Hepatocyte (in vitro differentiated cells): ENCODE results near the gene VSIG10L2. TPM values are rescaled to one million over a fixed set of nuclear protein-coding genes. Genes with fewer than 3 reads are reported as not detected.

Experiments
- DNase-seq: peaks from one replicate; pipeline ENCODE4 v3.0.0-alpha.2; 2016; ENCODE audit warnings: low spot score
- H2AFZ ChIP-seq: fragments of 200-600 bp; sonication (generic); 2 replicates; pipeline ENCODE4 v1.6.0; 2016; ENCODE audit warnings: antibody characterized with exemption, mild to moderate bottlenecking
- H3K27ac ChIP-seq: fragments of 200-600 bp; sonication (generic); 2 replicates; pipeline ENCODE4 v1.5.1; 2016; ENCODE audit warnings: mild to moderate bottlenecking
- H3K27me3 ChIP-seq: fragments of 200-600 bp; sonication (generic); 2 replicates; pipeline ENCODE4 v1.6.1; 2016
- H3K36me3 ChIP-seq: fragments of 200-600 bp; sonication (generic); replicated peaks from 2 replicates; pipeline ENCODE4 v1.5.1; 2016; ENCODE audit warnings: low read depth; ENCODE audit not compliant: insufficient read depth
- H3K4me1 ChIP-seq: fragments of 200-600 bp; sonication (generic); 2 replicates; pipeline ENCODE4 v1.5.1; 2016; ENCODE audit warnings: mild to moderate bottlenecking, moderate library complexity; ENCODE audit not compliant: insufficient read depth
- H3K4me2 ChIP-seq: fragments of 200-600 bp; sonication (generic); 2 replicates; pipeline ENCODE4 v1.6.0; 2016
- H3K4me3 ChIP-seq: fragments of 200-600 bp; sonication (generic); 2 replicates; pipeline ENCODE4 v1.5.1; 2016; ENCODE audit warnings: mild to moderate bottlenecking
- H3K79me2 ChIP-seq: fragments of 200-600 bp; sonication (generic); 2 replicates; pipeline ENCODE4 v1.6.0; 2017; ENCODE audit warnings: mild to moderate bottlenecking
- H3K9me2 ChIP-seq: fragments of 200-600 bp; sonication (generic); replicated peaks from 2 replicates; pipeline ENCODE4 v1.6.0; 2017; ENCODE audit warnings: mild to moderate bottlenecking; ENCODE audit not compliant: insufficient read depth
- H3K9me3 ChIP-seq: fragments of 200-600 bp; sonication (generic); 2 replicates; pipeline ENCODE4 v1.5.1; 2016; ENCODE audit warnings: low read depth, mild to moderate bottlenecking
- H4K20me1 ChIP-seq: fragments of 200-600 bp; sonication (generic); 2 replicates; pipeline ENCODE4 v1.6.0; 2016; ENCODE audit warnings: mild to moderate bottlenecking; ENCODE audit not compliant: insufficient read depth, poor library complexity, severe bottlenecking
- CTCF ChIP-seq: fragments of 200-600 bp; sonication (generic); IDR thresholded peaks from 2 replicates; pipeline ENCODE4 v1.5.1; 2016; ENCODE audit warnings: antibody characterized with exemption, mild to moderate bottlenecking; ENCODE audit not compliant: poor library complexity
- EZH2 ChIP-seq: fragments of 200-600 bp; sonication (generic); IDR thresholded peaks from 2 replicates; pipeline ENCODE4 v1.6.1; 2016; ENCODE audit warnings: antibody characterized with exemption, mild to moderate bottlenecking, borderline replicate concordance
- EZH2phosphoT487 ChIP-seq: fragments of 200-600 bp; sonication (generic); IDR thresholded peaks from one replicate; pipeline ENCODE4 v1.6.1; 2018; ENCODE audit warnings: antibody characterized with exemption, mild to moderate bottlenecking, low read depth, moderate library complexity; ENCODE audit not compliant: unreplicated experiment, severe bottlenecking
- WGBS: methylation state at CpG from one replicate; pipeline ENCODE4 v1.1.6; 2016; ENCODE audit warnings: low lambda C conversion rate; ENCODE audit errors: missing lambda C conversion rate; 5-methylcytosine and 5-hydroxymethylcytosine counted together
- polyA plus RNA-seq: library from polyadenylated mRNA; unstranded; fragments of >200 nt; fragmentation: Nextera tagmentation; extraction: Ambion mirVana; gene quantifications from 2 replicates; pipeline ENCODE4 v1.2.1, GENCODE V29; 2016
- total RNA-seq: library from RNA; depleted of rRNA; stranded (reverse); fragments of >200 nt; gene quantifications from 2 replicates; pipeline ENCODE4 v1.2.3, GENCODE V29; 2014

Gene VSIG10L2
- total and polyA plus RNA-seq, 2 experiments from 2014 or later: not detected

- no peaks in the 10 kb centered on the region for H3K79me2 ChIP-seq
- no peaks in the 10 kb centered on the region for H3K4me1 ChIP-seq
- no peak overlapping the region for H2AFZ ChIP-seq
- no peak overlapping the region for H3K4me3 ChIP-seq
- no peaks in the 10 kb centered on the region for H4K20me1 ChIP-seq
- 80% methylated on average over 5 of the region's 5 CpGs for WGBS
- no peaks in the 10 kb centered on the region for H3K9me2 ChIP-seq
- H3K4me2 ChIP-seq: no peak overlapping the region
- TF ChIP-seq CTCF: no peak
- TF ChIP-seq EZH2: no peak
- no peak for TF ChIP-seq EZH2phosphoT487
- no peaks in the 10 kb centered on the region for H3K36me3 ChIP-seq
- no peaks in the 10 kb centered on the region for H3K9me3 ChIP-seq
- no peaks in the 10 kb centered on the region for H3K27me3 ChIP-seq
- H3K27ac ChIP-seq: no peak overlapping the region
- no peak for DNase-seq
Observed at GRCh38 chr11:125987066-125987641, 41.3 kb downstream of the VSIG10L2 start.

- Histone ChIP-seq H3K27me3 (no peaks in the 10 kb centered on the region), H2AFZ (no peak overlapping the region), H3K4me3 (no peak overlapping the region), H3K79me2 (no peaks in the 10 kb centered on the region), H3K27ac (no peak overlapping the region), H3K4me1 (no peaks in the 10 kb centered on the region), H3K4me2 (no peak overlapping the region), H4K20me1 (no peaks in the 10 kb centered on the region), H3K9me2 (no peaks in the 10 kb centered on the region), H3K9me3 (no peaks in the 10 kb centered on the region), H3K36me3 (no peaks in the 10 kb centered on the region)
- 89% methylated on average over 3 of the region's 3 CpGs for WGBS
- no peak for DNase-seq
- TF ChIP-seq EZH2phosphoT487 (no peak), EZH2 (no peak), CTCF (no peak)
Observed at GRCh38 chr11:125990244-125990643, 44.4 kb downstream of the VSIG10L2 start.

GRCh38 chr11:125992893-125993292 lies 47.0 kb downstream of the VSIG10L2 start:
- Histone ChIP-seq H3K36me3 (no peaks in the 10 kb centered on the region), H3K4me3 (no peak overlapping the region), H3K27ac (no peak overlapping the region), H3K79me2 (no peaks in the 10 kb centered on the region), H3K4me2 (no peak overlapping the region), H4K20me1 (no peaks in the 10 kb centered on the region), H3K27me3 (no peaks in the 10 kb centered on the region), H3K4me1 (no peaks in the 10 kb centered on the region), H2AFZ (no peak overlapping the region), H3K9me3 (no peaks in the 10 kb centered on the region), H3K9me2 (no peaks in the 10 kb centered on the region)
- no peak for DNase-seq
- WGBS: 84% methylated on average over 7 of the region's 7 CpGs
- TF ChIP-seq CTCF: no peak
- TF ChIP-seq EZH2phosphoT487: no peak
- no peak for TF ChIP-seq EZH2
